HL-60/S4 treated with phorbol 12-myristate 13-acetate at 8.2 ng/mL for 4 days and 3 days (cell line): ENCODE measurements around the gene ADGRV1.

Source experiments
- in situ Hi-C: fragments of 300-500 bp; cut with MboI; formaldehyde crosslinking; loops from 2 replicates; pipeline ENCODE4 v1.15.0; 2022; ENCODE audit warnings: low sequenced_read_pairs

ADGRV1 gene

DNA sequence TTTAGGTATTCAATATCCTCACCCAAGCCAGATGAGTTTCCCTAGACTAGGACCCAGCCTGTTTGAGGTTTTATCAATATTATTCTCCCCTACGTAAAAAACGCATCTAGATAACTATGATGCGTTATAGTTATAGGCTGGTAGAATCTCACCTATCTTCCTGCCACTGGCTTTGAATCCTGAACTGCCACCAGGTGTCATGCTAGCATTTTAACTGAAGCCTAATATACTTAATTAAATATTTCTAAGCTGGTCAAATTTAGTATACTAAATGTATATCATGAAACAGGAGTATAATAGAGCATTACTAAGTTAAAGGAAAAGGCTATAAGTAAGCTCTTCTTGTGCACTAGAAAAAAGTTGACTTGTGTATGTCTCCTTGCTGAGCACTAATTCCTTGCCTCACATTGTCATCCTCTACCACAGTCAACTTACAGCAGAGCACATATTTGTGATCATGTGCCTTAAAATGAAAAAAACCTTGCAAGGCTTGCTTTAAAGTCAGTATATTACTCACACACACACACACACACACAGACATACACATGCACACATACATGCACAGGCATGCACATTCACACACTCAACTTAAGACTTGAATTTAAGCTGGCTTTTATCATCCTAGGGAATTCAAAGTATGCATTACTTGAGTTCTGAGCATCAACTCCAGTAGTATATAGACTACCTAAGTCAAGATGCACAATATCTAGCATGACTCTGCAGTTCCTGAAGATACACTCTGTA, 303.4 kb downstream of the ADGRV1 start:
- in situ Hi-C loops, result no loop called here

DNA sequence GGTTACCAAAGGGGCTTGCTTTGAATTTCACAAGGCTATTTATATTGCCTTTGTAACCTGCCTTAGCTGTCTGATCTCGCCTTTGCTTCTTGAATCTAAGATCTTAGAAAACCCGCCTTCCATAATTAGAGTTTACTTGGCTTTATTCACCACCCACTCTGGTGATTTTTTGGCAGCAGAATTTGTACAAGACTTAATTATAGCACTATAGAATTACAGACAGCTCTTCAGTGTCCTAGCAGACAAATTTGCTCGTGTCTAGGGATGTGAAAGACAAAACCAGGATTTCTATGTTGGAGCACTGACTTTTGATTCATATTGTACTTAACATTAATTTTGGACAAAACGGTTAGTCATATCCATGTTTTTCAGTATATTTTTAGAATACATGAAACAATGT, 306.6 kb downstream of the ADGRV1 start:
- in situ Hi-C loops, result no loop called here

DNA sequence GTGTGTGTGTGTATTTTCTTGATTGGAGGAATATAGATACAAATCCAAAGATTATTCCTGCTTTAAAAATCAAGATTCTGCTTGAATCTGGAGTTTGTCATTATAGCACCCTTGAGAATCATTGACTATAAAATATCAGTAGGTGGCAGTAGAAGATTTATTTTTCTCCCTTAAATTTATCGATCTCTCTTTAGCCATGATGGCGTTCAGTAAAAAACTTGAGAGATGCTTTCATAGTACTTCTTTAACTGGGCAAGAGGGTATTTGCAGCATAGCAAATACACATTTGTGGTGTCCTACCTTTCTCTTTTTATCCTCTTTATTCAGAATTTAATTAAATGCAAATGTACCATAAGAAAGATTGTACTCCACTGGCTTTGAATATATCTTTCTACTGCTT, 307.7 kb downstream of the ADGRV1 start:
- in situ Hi-C loops, result no loop called here

DNA sequence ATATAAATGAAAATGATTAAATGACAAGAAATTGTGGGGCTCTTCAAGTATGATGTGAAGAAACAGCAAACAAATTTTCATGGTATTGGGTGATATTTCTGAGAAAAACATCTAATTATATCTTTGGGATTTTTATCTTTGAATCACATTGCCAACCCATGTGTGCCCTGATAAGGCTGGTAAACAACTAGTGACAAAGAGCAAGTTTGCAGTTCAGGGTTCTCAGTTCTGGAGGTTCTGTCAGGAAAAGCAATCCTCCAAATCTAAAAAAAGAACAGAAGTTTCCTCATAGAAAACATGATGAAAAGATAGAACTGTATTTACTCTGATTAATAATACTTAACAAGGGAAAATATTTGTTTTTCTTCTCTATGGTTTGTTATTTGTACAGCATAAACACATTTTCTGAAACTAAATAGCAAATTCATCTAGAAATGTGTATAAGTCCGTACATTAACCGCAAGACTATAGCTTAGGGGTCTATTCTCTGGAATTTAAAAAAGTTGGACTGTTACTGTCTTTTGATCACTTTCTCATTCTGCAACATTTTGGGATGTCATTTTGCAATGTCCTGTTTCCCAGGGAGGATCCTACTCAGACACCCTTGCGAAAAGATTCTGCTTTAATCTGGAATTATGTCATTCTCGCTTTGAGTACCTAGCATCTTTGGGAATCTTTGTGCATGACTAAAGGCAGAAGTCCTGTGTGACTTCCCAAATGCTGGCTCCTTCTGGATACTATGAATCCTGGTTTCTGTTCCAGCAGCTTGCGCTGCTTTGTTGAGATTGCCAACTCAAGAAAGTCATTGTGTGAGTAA, 308.5 kb downstream of the ADGRV1 start:
- in situ Hi-C loops, result no loop called here

DNA sequence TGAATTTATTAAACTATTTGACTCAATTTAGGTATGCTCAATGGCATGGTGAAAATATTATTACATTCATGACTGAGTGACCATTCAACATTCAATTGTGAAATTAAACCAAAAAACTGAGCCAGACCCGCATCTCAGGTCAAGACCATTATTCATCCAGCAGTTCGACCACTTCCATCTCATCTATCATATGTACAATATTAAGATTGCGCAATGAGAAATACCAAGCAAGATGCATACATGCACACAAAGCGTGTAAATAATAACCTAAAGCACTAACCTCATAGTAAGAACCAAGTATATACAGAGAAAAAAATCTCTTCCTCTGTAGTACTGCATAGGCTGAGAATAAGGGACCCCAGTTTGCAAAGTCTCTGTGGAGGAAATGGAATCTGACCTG, 310.2 kb downstream of the ADGRV1 start:
- in situ Hi-C loops, result no loop called here

DNA sequence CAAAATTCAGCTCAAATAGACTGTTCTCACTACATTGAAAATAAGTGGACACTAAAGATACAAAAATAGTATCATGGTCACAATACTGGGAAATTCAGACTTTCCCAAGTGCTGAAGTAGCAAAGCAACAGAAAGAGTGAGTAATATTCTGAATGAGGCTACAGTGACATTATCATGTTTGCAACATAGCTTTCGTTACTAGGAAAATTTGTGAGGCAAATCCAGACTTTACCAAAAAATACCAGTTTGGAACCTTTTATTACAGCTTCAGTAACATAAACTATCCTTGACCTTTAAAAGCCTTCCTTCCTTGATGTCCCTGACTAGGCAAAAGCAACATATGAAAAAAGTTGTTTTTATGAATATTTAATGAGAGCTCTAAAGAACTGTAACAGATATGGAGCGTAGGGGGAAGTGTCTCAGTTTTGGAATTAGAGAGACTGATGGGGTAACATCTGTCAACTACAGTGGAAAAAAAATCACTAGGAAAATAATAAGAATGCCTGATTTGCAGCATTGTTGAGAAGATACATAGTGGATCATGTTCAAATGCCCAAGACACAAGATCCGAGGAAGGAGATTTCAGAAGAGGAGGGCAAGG, 312.9 kb downstream of the ADGRV1 start:
- in situ Hi-C loops, result no loop called here

DNA sequence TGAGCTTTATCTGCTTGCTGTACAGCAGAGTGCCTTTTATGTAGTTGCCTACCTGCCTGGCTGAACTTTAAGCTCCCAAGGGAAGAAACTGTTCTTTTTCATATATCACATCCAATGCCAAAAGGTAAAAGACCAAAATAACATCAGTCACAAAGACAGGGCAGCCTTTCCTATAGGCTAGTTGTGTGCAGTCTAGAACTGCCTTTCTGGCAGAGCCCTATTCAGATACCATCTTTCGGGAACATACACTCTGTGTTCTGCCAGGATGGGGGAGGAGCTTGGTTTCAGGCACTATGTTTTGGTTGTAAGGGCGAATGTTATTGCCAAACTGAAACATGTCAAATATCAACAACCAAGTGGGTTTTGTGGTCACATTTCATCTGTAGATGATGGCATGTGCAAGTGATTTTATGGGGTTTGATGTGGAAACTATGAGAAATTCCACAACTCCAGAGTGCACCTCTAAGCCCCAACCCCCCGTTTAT, 314.5 kb downstream of the ADGRV1 start:
- in situ Hi-C loops, result no loop called here

DNA sequence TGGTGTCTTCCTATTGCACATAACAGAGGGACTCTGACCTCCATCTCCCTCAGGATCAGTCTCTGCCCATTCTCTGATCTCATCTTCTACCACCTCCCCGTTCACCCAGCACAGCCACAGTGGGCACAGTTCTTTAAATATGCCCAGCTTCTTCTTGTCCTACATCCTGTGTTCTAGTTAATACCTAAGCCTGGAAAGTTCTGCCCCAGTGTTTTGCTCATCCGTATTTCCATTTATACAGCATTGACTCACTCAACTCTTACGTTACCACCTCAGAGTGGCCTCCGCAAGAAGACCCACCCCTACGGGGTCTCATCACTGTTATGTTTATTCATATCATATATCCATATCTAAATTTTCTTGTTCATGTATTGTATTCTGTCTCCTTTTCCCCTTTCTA, 315.5 kb downstream of the ADGRV1 start:
- in situ Hi-C loops, result no loop called here

DNA sequence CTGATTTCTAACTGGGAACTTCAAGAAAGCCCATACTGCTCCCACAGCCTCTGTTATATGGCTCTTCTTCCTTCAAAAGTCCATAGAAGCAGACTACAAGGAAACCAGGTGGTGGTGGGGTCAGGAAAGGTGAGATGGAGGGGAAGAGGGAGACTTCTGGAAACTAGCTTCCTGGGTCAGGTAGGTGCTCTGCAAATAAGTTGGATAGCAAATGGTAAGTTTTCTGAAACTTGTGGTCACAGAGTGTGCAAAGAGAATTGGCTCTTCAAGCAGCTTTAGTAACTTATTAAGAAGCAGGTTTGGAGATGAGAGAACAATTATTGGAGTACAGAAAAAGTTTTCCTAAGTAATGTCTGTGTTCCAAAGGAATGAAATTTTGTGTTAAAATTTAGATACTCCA, 316.9 kb downstream of the ADGRV1 start:
- in situ Hi-C loops, result no loop called here

DNA sequence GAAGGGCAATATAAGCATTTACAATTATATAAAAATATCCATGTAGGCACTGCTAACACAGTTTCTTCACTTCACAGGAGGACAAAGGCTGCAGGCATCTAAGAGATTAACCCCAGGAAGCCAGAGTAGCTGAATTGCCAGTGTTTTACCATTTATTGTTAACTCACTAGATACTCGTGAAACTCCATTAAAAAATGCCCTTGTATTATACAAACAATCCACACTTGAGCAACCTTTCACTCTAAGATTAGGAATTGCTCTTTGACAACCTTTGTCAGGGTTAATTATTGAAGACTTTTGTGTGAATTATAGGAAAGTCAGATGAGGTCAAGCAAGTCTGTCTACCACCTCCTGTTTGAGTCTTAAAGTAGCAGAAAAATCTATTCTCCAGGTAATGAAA, 317.8 kb downstream of the ADGRV1 start:
- in situ Hi-C loops, result no loop called here

DNA sequence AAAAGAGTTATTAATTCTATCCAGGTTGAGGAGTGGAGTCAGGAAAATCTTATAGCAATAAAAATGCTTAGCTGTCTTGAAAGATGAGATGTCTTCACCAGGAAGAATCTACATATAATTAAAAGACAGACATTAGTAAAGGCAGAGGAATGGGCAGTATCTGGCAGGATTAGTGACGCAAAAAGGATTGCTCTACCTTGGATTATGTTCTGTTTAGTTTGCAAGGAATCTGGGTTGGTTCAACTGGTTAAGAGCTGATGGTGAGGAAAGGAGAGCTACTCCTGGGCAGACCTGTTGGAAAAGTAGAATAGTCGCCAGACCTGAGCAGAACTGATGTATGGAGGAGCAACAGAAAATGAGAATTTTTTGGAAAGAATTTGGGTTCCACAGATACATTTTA, 318.5 kb downstream of the ADGRV1 start:
- in situ Hi-C loops, result no loop called here

DNA sequence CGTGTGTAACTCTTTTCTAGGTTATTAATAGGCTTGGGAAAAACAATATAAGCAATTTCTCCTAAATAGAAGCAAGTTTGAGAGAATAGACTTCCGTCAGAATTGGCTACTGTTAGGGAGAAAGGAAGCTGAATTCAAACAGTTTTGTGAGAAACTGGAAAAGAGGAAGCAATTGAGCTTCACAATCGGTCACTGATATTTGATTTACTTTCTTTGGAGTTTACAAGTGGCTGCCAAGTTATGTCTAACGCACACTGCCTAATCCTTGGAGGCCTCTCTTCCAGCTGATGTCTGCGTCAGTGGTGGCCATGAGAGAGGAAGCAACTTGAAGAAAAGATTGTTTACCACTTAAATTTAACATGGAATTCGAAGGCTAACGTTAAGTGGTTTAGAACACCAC, 319.5 kb downstream of the ADGRV1 start:
- in situ Hi-C loops, result no loop called here

DNA sequence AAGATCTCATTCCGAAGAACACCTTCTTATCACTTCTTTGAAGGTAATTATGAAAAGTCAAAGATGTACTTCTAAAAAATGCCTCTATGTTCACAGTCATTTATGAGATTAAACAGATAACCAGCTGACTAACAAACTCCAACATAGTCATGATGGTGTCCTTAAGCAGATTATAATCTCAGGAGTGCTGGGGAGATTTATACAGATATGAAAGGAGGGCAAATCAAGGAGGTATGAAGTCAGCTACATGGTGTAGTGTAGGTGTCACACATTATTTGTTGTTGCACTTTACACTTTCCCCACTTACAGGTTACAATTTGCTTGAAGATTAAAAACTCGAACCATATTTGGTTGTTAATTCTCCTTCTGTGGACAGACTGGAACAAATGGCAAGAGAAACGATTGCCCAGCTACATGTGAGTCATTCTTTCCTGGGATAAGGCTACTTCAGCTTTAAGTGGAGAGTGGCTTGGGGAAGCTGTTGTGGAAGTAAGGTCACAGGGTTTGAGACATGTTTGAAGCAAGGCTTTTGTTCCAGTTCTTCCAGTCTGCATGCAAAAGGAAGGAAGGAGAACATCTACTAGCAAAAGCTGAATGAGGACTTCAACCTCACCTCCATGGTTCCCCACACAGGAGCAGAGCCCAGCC, 320.1 kb downstream of the ADGRV1 start:
- in situ Hi-C loops, result no loop called here

DNA sequence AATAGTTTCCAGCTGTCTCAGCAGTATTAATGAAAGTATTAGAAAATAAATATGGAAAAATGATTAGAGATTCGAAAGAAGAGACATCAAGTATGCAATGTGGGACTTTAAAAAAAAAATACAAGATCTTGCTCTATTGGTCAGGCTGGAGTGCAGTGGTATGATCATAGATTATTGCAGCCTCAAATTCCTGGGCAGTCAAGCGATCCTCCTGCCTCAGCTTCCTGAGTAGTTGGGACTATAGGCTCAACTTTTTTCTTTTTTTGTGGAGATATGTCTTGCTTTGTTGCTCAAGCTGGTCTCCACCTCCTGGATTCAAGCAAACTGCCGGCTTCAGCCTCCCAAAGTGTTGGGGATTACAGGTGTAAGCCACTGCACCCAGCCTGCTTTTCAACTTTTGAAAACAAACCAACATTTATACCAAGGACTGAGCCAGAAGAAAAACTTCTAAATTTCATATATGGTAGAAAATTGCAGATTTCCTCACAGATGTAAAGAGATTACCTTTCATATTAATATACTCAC, 323.1 kb downstream of the ADGRV1 start:
- in situ Hi-C loops, result no loop called here

DNA sequence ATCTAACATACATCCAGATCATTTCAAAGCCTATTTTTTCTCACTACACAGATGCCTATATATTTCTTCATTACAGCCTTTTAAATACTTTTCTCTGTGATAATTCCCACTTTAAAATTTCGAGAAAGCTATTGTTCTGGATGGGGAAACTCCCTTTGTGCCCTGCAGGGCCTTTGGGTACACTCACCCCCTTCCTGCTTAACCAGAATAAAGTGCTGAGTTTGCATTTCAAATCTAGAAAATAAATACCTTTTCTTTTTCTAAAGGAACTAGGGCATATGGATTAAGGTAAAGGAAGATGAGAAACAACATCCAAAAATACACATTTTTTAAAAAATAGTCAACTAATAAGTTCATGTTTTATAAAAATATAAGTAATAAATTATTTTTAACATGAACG, 323.9 kb downstream of the ADGRV1 start:
- in situ Hi-C loops, result no loop called here

DNA sequence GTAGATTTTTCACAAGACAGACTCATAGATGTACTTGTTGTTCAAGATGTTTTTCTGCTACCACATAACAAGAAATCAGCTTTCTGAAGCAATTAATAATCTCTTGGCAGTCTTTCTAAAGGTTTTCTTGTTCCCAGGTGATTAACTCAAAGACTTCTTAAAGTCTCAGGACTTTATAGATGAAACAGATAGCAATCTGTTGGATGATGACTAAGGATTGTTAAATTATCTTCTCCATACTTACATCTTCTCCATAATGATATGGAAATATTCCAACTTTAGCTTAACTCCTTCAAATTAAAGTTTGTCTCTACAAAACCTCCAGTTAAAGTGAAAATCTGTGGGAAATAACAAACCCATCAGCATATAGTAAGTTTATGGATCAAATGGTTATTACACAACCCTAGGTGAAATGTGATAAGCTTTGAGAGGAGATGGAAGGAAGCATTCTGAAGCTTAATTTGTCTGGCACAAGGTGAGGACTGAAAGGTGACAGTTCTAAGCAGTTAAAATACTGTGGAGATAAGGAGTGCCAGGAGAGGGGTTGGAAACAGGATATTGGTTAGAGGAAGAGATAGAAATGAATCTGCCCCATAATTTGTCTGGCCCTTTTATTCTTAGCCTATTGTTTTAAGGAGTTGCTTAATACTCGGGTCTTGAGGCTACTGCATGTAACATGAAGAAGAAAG, 326.7 kb downstream of the ADGRV1 start:
- in situ Hi-C loops, result no loop called here

DNA sequence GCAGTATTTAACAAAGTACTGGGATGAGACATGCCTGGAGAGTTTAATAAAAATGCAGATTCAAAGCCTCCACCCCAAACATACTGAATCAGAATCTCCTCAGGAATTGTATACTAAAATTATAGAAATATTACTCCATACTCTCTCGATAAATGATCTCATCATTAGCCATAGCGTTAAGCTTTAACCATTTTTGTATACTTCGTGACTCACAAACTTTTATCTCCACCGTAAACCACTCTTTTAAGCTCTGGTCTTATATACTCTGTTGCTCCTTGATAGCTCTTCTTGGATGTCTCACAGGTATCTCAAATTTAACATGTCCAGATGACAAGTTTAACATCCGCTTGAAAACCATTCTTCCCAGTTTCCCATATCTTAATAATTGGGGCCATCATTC, 327.8 kb downstream of the ADGRV1 start:
- in situ Hi-C loops, result no loop called here

DNA sequence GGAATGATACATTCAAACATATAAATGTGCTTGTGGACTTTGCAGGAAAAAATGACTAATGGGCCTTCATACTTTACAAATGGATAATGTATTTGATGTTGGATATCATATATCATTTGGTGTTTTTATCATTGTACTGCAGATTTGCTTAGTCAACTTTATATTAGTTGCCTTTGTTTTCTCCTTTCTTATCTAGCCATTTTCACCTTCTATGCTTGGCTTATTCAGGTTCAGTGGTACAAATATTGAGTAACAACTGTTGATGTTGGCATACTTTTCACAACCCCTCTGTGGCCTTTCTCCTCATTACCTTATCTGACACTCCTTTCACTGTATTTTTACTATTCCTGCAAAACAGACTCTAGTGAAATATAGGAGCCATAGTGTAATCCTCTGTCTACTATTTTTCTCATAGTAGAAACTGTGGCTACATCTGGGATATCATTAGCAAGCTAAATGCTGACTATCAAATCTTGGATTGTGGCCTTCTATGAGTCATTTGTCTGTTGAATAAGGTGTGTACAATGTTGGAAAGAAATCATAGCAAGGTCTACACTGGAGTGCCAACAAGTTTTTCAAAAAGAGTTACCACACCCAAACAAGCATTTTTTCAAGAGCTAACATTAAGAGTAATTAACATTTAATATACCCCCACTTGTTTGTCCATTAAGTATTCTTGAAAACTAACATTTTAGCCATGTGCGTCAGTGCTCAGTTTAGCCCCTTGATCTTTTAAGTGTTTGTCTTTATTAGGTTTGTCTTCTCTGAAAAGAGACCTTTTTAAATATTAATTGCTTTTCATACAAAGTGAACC, 330.1 kb downstream of the ADGRV1 start:
- in situ Hi-C loops, result no loop called here

DNA sequence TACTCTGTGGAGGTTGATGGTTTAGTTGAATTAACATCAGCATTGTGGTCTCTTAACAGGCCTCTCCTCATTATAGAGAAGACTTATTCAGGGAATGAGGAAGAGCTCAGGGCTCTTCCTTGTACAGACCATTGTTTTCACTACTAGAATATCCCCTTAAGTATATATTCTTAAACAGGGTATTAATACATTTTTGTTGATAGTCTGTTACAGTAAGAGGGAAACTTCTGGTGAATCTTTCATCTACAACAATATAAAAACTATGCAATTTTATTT, 330.7 kb downstream of the ADGRV1 start:
- in situ Hi-C loops, result no loop called here

DNA sequence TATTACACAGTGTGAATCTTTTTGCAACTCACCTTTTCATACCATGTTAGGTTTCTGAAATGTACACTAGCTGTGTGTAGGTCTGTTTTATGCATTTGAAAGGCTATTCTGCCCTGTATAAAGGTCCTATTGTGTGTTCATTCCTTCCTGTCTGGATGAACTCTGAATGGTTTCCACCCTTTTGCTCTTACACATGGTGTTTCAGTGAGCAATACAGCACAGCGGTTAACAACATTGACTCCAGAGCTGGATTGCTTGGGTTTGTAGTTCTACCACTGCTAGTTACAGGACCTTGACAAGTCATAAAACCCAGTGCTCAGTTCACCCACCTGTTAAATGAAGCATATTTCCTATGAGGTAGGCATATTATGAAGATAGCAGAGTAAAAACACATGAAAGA, 331.6 kb downstream of the ADGRV1 start:
- in situ Hi-C loops, result no loop called here
